SK-N-MC (cell line): ENCODE data around the gene ZDHHC1.

ENCODE experiments used
- DNase-seq: peaks from one replicate; pipeline ENCODE4 v3.0.0-alpha.2; 2011; ENCODE audit warnings: low read depth, low spot score
- H3K27ac ChIP-seq: fragments of 200-600 bp; sonication (generic); 2 replicates; pipeline ENCODE4 v1.5.1; 2016; ENCODE audit warnings: mixed run types
- H3K36me3 ChIP-seq: fragments of 200-600 bp; sonication (generic); 2 replicates; pipeline ENCODE4 v1.6.1; 2017; ENCODE audit warnings: antibody characterized with exemption, low read length, mixed read lengths; ENCODE audit not compliant: insufficient read depth
- H3K4me3 ChIP-seq: fragments of 200-600 bp; sonication (generic); 2 replicates; pipeline ENCODE4 v1.5.1; 2016
- H3K9ac ChIP-seq: fragments of 200-600 bp; sonication (generic); 2 replicates; pipeline ENCODE4 v1.8.0; 2017; ENCODE audit warnings: mixed run types, mixed read lengths; ENCODE audit not compliant: insufficient read length
- H3K9me3 ChIP-seq: fragments of 200-600 bp; sonication (generic); 2 replicates; pipeline ENCODE4 v1.6.1; 2017; ENCODE audit warnings: low read depth, mild to moderate bottlenecking, antibody characterized with exemption, low read length, moderate library complexity, mixed read lengths
- EZH2 ChIP-seq: fragments of 200-600 bp; sonication (generic); IDR thresholded peaks from one replicate; pipeline ENCODE4 v1.6.1; 2017; ENCODE audit warnings: antibody characterized with exemption
- FOXP2 ChIP-seq: optimal IDR thresholded peaks from 2 replicates; pipeline ENCODE3; 2011; ENCODE audit warnings: mild to moderate bottlenecking, moderate library complexity; ENCODE audit not compliant: insufficient read depth; ENCODE audit errors: extremely low read length, control extremely low read depth
- POLR2AphosphoS5 ChIP-seq: IDR thresholded peaks from 2 replicates; pipeline ENCODE4 v1.6.1; 2012; ENCODE audit warnings: mild to moderate bottlenecking, low read depth, low read length, borderline replicate concordance

ZDHHC1 gene

DNA sequence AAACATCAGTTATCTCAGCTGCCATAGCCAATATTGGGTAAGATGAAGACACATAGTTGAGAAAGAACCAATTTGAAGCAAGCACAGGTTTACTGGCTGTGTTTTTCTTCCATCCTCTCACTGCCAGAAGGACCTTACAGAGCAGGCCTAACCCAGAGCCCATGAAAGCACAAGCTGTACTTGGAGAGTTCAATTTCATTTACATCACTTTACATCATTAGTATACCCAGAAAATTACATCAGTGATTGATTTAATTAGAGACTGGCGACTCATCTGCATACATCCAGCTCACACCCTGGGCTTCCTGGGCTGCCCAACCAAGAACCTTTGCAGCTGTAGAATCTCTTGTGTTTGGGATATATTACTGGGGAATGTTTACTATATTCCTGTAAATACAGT lies 66.0 kb downstream of the ZDHHC1 start:
- no peak for DNase-seq
- H3K9me3 ChIP-seq, result no peaks in the 10 kb centered on the region
- no peak overlapping the region for H3K9ac ChIP-seq
- TF ChIP-seq FOXP2, result no peak
- TF ChIP-seq POLR2AphosphoS5, result no peak
- TF ChIP-seq EZH2, result no peak
- no peaks in the 10 kb centered on the region for H3K36me3 ChIP-seq
- no peak overlapping the region for H3K27ac ChIP-seq
- no peak overlapping the region for H3K4me3 ChIP-seq

DNA sequence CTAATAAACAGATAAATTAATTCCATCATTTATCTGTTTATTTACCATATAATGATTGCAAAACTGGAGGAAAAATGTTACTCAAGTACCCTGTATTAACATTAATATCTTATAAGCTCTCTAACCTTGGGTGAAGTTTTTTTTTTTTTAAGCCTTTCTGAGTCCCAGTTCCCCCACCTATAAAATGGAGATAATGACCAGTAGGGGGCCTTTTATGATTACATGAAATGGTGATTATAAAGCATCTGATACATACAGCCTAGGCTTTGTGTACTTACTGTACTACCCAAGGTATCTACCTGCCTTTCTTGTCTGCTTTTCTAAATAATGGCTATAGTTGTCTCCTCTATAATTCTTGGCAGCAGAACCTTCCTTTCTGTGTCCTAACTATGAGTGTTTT lies 67.1 kb downstream of the ZDHHC1 start:
- Histone ChIP-seq H3K27ac (no peak overlapping the region), H3K9ac (no peak overlapping the region), H3K36me3 (no peaks in the 10 kb centered on the region), H3K4me3 (no peak overlapping the region), H3K9me3 (no peaks in the 10 kb centered on the region)
- TF ChIP-seq EZH2, result no peak
- TF ChIP-seq POLR2AphosphoS5, result no peak
- no peak for TF ChIP-seq FOXP2
- DNase-seq, result no peak

DNA sequence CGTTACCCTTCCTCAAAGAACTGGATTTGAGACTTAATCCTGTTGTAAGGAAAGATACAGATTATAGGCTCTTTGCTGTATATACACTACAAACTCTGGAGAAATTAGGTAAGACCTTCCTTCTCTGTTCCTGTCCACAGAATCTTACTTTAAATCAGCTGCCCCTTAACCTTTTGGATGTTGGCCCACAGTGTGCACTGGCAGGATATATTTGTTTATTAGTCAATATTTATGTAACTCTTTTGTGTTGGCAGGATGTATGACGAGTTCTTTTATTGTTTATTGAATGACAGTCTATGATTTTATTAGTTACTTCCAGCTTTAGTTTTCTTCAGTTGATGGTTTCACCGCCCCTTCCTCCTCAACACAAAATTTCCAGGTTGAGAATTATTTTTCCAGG lies 69.9 kb downstream of the ZDHHC1 start:
- Histone ChIP-seq H3K4me3 (no peak overlapping the region), H3K27ac (no peak overlapping the region), H3K36me3 (no peaks in the 10 kb centered on the region), H3K9me3 (no peaks in the 10 kb centered on the region), H3K9ac (no peak overlapping the region)
- no peak for TF ChIP-seq FOXP2
- no peak for TF ChIP-seq EZH2
- TF ChIP-seq POLR2AphosphoS5, result no peak
- DNase-seq, result no peak

- no peak overlapping the region for H3K4me3 ChIP-seq
- no peak overlapping the region for H3K9ac ChIP-seq
- no peak for TF ChIP-seq FOXP2
- TF ChIP-seq POLR2AphosphoS5, result no peak
- TF ChIP-seq EZH2, result no peak
- no peak overlapping the region for H3K27ac ChIP-seq
- no peaks in the 10 kb centered on the region for H3K9me3 ChIP-seq
- H3K36me3 ChIP-seq, result no peaks in the 10 kb centered on the region
- DNase-seq, result no peak
Measured at GRCh38 chr16:67345401-67345800, 70.9 kb downstream of the ZDHHC1 start.
